ENCODE results near the gene DKK3. TPM values are rescaled to one million over a fixed set of nuclear protein-coding genes. Genes with fewer than 3 reads are reported as not detected.

Gene DKK3
- total RNA-seq, 1 donor: 72.4 TPM

GRCh38 chr11:12003815-12004214, 4.6 kb downstream of the DKK3 start:
- Histone ChIP-seq H4K20me1 (ENCODE audit: insufficient read depth, low read length) (no peaks in the 10 kb centered on the region), H3K27ac (ENCODE audit: low read depth, low read length) (no peak overlapping the region), H3K27me3 (ENCODE audit: insufficient read depth, low read length) (peaks cover 21% of the 10 kb centered on the region), H2AFZ (ENCODE audit: low read length) (no peak overlapping the region), H3K9me3 (ENCODE audit: low read depth, low read length) (no peaks in the 10 kb centered on the region), H3K36me3 (ENCODE audit: insufficient read depth, low read length) (no peaks in the 10 kb centered on the region), H3K4me2 (ENCODE audit: insufficient read depth, low read length) (no peak overlapping the region), H3K4me1 (ENCODE audit: insufficient read depth, low read length) (peaks cover 1% of the 10 kb centered on the region), H3K4me3 (ENCODE audit: insufficient read depth, low read length) (no peak overlapping the region), H3K79me2 (ENCODE audit: insufficient read depth, low read length) (no peaks in the 10 kb centered on the region)
- no peak for DNase-seq (ENCODE audit: insufficient read length, low spot score, missing footprints)
- TF ChIP-seq CTCF (IDR thresholded peaks at IDR 0.05; ENCODE audit: extremely low read depth, low read depth, low read length): no peak

- H3K79me2 ChIP-seq (ENCODE audit: insufficient read depth, low read length): no peaks in the 10 kb centered on the region
These were observed 5.1 kb downstream of the DKK3 start for GRCh38 chr11:12003336-12003735.

GRCh38 chr11:12001186-12001585, 7.2 kb downstream of the DKK3 start:
- no peak overlapping the region for H3K4me3 ChIP-seq (ENCODE audit: insufficient read depth, low read length)
- H3K79me2 ChIP-seq (ENCODE audit: insufficient read depth, low read length): no peaks in the 10 kb centered on the region
- H3K27ac ChIP-seq (ENCODE audit: low read depth, low read length): no peak overlapping the region
- H3K9me3 ChIP-seq (ENCODE audit: low read depth, low read length): no peaks in the 10 kb centered on the region
- H3K27me3 ChIP-seq (ENCODE audit: insufficient read depth, low read length): peaks cover 6% of the 10 kb centered on the region
- no peaks in the 10 kb centered on the region for H3K36me3 ChIP-seq (ENCODE audit: insufficient read depth, low read length)
- no peak overlapping the region for H3K4me2 ChIP-seq (ENCODE audit: insufficient read depth, low read length)
- no peak overlapping the region for H2AFZ ChIP-seq (ENCODE audit: low read length)
- no peak for TF ChIP-seq CTCF (IDR thresholded peaks at IDR 0.05; ENCODE audit: extremely low read depth, low read depth, low read length)
- no peaks in the 10 kb centered on the region for H4K20me1 ChIP-seq (ENCODE audit: insufficient read depth, low read length)
- peaks cover 11% of the 10 kb centered on the region for H3K4me1 ChIP-seq (ENCODE audit: insufficient read depth, low read length)
- no peak for DNase-seq (ENCODE audit: insufficient read length, low spot score, missing footprints)

More at GRCh38 chr11:12003336-12003735, 5.1 kb downstream of the DKK3 start:
- no peaks in the 10 kb centered on the region for H4K20me1 ChIP-seq (ENCODE audit: insufficient read depth, low read length)
- H2AFZ ChIP-seq (ENCODE audit: low read length): no peak overlapping the region
- peaks cover 21% of the 10 kb centered on the region for H3K27me3 ChIP-seq (ENCODE audit: insufficient read depth, low read length)
- no peak overlapping the region for H3K27ac ChIP-seq (ENCODE audit: low read depth, low read length)
- H3K4me3 ChIP-seq (ENCODE audit: insufficient read depth, low read length): no peak overlapping the region
- H3K4me1 ChIP-seq (ENCODE audit: insufficient read depth, low read length): peaks cover 6% of the 10 kb centered on the region
- no peaks in the 10 kb centered on the region for H3K36me3 ChIP-seq (ENCODE audit: insufficient read depth, low read length)
- no peak for TF ChIP-seq CTCF (IDR thresholded peaks at IDR 0.05; ENCODE audit: extremely low read depth, low read depth, low read length)
- no peak overlapping the region for H3K4me2 ChIP-seq (ENCODE audit: insufficient read depth, low read length)
- H3K9me3 ChIP-seq (ENCODE audit: low read depth, low read length): no peaks in the 10 kb centered on the region
- no peak for DNase-seq (ENCODE audit: insufficient read length, low spot score, missing footprints)

GRCh38 chr11:11998091-11998781, 10.2 kb downstream of the DKK3 start:
- no peaks in the 10 kb centered on the region for H4K20me1 ChIP-seq (ENCODE audit: insufficient read depth, low read length)
- no peaks in the 10 kb centered on the region for H3K9me3 ChIP-seq (ENCODE audit: low read depth, low read length)
- DNase-seq (ENCODE audit: insufficient read length, low spot score, missing footprints): peak; percentile 90
- H3K4me2 ChIP-seq (ENCODE audit: insufficient read depth, low read length): peak overlapping the region; percentile 85
- H3K27me3 ChIP-seq (ENCODE audit: insufficient read depth, low read length): no peaks in the 10 kb centered on the region
- peaks cover 20% of the 10 kb centered on the region for H3K4me1 ChIP-seq (ENCODE audit: insufficient read depth, low read length)
- H3K27ac ChIP-seq (ENCODE audit: low read depth, low read length): peak overlapping the region; percentile 62
- H3K4me3 ChIP-seq (ENCODE audit: insufficient read depth, low read length): peak overlapping the region; percentile 69
- H3K79me2 ChIP-seq (ENCODE audit: insufficient read depth, low read length): no peaks in the 10 kb centered on the region
- peak overlapping the region; percentile 80 for H2AFZ ChIP-seq (ENCODE audit: low read length)
- no peaks in the 10 kb centered on the region for H3K36me3 ChIP-seq (ENCODE audit: insufficient read depth, low read length)
- no peak for TF ChIP-seq CTCF (IDR thresholded peaks at IDR 0.05; ENCODE audit: extremely low read depth, low read depth, low read length)

Measured in osteoblast (primary cell).